NCI-H146 (cell line): ENCODE measurements around the gene DNAH17.
"Not testable (repeated sequence)": the region's sequence is repeated elsewhere in the genome, so short reads cannot be mapped to it uniquely, and the experiment has no call there.

Experiments used
- DNase-seq: peaks from one replicate; lab custom pipeline; 2025; lab: John Stamatoyannopoulos, UW

The DNAH17 gene

DNA sequence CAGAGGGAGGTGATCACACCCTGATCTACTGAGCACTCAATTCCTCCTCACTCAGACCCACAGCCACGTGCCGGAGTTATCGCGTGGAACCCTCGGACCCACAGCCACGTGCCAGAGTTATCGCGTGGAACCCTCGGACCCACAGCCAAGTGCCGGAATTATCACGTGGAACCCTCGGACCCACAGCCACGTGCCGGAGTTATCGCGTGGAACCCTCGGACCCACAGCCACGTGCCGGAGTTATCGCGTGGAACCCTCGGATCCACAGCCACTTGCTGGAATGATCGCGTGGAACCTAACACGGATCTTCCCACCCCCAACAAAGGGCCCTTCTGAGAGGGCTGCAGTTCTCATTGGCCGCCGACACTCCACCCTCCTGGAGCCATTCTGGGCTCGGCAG lies 101.0 kb downstream of the DNAH17 start:
- no peak for DNase-seq

DNA sequence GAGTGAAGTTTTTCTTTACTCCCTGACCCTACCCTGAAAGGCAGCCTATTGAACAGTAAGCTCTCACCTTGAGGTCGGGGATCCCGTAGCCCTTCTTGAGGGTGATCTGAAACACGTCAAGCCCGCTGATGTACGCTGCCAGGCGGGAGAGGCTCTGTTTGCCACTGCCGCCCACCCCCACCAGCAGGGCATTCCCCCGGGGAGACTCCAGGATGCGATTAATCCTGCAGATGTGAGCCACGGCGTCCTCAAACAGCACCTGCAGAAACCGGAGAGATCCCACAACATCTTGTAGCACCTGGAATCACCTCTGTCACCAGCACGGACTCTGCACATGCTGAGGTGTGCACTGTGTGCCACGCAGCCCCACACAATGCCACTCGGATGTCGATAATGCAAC lies 102.0 kb downstream of the DNAH17 start:
- no peak for DNase-seq

DNA sequence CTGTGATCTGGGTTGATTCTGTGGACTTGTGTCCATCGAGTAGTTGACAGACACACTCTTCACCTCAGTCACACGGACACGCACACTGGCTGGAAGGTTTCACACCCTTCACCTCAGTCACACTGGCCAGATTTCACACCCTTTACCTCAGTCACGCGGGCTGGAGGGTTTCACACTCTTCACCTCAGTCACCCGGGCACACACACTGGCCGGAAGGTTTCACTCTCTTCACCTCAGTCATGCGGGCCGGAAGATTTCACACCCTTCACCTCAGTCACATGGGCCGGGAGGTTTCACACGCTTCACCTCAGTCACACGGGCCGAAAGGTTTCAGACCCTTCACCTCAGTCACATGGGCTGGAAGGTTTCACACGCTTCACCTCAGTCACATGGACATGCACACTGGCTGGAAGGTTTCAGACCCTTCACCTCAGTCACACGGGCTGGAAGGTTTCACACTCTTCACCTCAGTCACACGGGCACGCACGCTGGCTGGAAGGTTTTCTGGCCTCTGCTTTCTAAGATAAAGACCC lies 102.5 kb downstream of the DNAH17 start:
- DNase-seq: no peak

DNA sequence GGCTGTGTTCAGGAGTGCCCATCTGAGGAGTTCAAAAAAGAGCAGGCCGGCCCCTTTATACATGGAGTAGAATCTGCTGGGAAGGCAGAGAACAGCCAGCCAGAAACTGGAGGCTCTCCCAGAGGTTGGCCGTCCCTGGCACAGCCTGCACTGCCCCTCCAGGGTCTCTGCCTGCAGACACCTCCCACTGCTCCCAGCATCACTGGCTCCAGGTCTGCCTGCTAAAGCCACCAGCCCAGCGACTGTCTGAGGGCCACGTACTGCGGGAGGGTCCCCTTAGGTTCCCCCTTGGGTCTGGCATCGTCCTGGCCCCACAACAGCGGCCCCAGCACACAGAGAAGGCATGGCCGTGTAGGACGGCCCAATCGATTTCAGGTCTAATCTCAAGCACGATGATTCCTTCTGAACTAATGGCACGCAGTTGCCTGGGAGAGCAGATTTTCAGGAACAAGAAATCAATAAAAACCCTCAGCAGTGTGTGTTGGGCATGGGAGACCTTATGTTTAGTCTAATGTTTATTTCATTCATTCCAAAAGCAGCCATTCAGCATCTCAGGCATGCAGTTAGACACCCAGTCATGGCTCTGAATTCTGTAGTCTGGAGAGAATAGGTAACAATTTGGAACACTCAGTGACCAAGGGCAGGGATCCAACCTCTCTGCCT lies 103.1 kb downstream of the DNAH17 start:
- DNase-seq: no peak

DNA sequence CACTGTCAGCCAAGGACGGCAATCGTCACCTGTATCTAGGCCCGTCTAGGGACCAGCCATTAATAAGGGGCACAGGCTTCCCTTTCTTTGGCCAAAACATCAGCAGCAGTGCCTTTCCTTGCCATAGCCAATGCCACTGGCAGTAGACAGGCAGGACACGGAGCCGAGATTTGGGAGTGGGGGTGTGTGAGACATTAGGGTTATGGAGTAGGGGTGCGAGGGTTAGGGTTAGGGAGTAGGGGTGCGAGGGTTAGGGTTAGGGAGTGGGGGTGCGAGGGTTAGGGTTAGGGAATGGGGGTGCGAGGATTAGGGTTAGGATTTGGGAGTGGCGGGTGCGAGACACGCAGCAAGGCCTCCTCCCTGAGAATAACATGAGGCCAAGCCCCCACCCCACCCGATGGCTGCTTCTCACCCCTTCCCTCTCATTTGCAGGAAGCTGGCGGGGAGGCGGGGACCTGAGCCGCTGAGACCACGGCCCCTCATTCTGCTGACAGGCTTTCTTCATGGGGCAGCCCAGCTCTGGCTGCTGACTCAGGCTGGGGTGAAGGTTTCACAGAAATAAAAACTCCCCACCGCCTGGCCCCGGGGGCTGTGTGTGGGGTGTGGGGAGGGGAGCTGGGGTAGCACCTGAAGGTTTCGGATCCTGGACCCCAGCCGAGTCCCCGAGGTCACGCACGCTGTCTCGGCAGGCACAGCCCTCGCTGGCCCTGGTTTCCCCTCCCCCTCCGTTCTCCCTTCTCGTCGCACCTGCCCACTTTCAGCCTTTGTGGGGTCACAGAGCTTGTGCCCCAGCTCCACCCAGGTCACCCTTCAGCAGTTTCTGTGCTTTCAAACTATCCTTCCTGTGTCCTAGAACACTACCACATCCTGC lies 104.9 kb downstream of the DNAH17 start:
- DNase-seq: no peak

DNA sequence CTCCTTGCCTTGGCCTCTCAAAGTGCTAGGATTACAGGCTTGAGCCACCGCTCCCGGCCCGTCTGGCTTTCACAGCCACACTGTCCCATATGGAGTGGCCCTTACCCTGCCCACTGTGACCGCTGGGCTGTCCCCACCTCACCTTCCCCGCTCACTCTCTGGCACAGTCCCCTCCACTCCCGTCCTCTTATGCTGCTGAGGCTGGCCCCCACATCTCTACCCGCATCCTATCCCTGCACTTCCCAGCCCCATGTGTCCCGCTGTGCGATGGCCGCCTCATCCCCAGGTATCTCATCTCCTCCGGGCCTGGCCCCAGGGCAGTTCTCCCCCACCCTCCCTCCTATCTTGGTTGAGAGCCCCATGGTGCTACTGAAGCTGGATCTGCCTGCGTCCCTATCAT lies 105.6 kb downstream of the DNAH17 start:
- no peak for DNase-seq

DNA sequence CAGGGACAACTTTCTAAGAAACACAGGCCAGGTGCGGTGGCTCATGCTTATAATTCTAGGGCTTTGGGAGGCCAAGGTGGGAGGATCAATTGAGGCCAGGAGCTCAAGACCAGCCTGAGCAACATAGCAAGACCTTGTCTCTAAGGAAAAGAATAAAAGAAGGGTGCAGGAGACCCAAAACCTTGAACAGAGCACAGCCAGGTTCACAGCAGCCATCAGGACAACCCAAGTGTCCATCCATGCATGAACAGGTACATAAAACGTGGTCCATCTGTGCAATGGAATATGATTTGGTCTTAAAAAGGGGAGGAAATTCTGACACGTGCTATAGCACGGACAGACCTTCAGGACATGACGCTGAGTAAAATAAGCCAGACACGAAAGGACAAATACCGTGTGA lies 107.8 kb downstream of the DNAH17 start:
- DNase-seq: no peak

DNA sequence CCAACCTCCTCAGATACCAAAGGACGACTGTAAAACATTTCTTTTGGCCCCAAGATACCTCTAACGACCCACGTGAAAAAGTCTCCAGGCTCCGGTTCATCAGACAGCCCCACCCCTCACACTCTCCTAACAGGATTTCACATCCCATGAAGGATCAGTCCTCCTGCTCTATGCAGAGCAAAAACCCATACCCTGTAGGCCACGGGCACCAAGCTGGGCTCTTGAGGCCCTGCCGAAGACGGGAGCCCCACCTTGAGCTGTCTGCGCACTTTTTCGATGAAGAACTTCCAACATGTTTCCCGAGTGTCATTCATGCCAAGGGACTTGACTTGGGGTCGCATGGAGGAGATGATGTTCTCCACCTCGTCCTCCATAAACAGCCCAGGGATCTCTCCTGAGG lies 108.8 kb downstream of the DNAH17 start:
- DNase-seq: no peak

DNA sequence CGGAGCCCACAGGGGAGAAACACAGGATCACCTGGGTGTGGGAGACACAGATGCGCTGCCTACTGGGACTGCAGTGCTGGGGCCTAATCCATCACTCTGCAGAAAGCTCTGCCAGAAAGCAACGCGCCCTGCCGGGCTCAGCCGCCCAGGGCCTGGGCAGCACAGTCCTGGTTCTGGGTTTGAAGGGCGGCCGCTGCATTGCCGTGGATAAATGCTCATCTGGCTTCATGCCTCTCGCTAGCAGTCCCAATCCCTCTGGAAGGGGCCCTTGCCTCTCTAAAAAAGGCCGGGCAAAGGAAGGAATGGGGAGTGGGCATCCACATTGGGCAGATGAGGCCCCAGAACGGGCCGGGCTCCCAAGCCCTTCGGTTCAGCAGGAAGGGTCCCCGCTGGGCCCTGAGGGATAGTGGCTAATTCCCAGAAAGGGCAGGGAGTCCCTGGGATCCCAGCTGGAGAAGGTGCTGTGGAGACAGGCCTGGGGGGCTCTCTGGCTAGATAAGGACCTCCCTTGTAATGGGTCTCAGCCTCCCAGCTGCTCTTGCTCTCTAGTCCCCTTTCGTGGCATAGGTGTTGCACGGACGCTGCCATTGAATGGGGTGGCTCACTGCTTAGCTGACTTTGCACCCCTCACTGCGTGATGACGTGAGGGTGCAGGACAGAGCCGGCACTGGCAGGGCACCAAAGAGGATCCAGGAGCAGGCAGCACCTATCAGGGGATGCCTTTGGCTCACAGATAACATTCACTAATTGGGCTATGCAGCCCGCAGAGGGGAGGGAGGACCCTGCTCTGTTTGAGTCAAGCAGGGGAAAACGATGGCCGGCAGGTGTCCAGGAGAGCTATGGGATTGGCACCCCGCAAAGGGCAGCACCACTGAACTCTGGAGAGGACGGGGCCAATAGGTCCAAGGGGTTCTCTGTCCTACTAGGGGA lies 110.1 kb downstream of the DNAH17 start:
- no peak for DNase-seq

DNA sequence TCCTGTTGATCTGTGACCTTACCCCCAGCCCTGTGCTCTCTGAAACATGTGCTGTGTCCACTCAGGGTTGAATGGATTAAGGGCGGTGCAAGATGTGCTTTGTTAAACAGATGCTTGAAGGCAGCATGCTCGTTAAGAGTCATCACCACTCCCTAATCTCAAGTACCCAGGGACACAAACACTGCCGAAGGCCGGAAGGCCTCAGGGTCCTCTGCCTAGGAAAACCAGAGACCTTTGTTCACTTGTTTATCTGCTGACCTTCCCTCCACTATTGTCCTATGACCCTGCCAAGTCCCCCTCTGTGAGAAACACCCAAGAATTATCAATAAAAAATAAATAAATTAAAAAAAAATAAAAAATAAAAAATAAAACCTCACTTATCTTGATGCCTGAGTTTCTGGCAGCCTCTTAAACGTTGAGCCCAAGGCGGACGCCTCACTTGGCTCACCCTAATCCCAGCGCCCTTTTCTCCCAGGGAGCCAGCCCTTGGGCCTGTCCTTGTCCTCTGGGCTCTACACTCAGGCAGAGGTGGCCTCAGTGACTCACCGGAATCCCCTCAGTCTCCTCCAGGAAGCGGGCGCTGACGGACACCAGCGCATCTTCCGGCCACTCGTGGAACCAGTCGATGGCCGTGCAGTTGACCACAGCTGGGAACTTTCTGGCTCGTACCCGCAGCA lies 110.9 kb downstream of the DNAH17 start:
- not testable (repeated sequence) for DNase-seq

DNA sequence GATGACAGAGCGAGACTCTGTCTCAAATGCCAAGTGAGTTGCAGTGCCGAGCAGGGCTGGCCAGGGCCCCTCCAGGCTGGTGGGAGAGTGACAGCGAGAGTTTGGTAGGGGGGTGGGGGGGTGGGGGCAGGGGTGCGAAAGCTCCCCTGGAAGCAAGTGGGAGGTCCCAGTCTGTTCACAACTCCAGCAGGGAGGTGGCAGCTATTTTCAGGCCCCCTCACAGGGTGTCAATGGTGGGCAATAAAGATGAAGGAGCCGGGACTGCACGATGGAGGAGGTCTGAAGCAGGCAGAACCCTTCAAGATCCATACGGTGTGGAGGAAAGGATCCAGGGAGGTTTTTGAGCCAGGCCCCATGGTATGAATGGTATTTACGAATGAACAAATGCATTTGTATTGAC lies 115.0 kb downstream of the DNAH17 start:
- DNase-seq: no peak

DNA sequence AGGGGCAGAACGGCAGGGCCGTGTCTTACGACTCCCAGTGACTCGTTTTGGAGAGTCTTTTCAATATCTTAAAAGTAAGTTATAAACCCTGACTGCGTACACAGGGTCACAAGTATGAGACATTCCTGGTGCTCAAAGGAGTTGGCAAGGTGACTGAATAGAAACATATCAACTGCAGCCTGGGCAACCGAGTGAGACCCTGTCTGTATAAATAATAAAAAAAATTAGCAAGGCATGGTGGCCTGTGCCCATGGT lies 115.5 kb downstream of the DNAH17 start:
- no peak for DNase-seq

DNA sequence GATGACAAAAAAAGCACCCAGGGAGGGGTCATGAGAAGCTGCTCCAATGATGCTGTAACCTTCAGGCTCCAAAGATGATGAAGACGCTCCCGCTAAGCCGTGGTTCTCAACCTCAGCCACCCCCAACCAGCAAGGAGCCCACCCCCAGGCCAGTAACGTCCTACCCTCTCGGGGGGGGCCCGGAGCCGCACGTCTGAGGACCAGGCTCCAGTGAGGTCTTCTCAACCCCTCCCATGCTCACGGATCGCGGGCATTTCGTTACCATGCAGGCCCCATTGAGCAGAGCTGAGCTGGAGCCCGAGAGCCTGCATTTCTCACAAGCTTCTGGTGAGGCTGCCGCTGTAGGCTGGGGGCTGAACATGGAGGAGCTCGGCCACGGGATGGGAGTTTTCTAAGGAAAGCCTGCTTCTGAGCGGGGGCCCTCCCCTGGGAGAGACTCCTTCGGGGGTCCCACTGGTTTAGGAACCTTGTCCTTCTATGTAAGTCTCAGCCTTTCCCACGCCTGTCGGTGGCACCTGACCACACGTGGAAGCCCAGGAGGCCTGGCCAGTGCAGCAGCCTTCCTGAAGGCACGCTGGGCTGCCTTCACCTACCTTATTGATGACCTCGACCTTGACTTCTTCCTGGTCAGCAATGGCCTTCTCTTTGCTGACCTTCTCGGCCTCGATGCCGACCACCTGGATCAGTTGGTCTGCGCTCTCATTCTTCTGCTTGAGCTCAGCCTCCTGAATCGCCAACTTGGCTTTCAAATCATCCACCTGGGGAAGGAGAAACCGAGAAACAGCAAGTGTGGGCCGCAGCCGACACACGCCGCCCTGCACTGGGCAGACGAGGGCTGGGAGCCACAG lies 116.0 kb downstream of the DNAH17 start:
- no peak for DNase-seq

DNA sequence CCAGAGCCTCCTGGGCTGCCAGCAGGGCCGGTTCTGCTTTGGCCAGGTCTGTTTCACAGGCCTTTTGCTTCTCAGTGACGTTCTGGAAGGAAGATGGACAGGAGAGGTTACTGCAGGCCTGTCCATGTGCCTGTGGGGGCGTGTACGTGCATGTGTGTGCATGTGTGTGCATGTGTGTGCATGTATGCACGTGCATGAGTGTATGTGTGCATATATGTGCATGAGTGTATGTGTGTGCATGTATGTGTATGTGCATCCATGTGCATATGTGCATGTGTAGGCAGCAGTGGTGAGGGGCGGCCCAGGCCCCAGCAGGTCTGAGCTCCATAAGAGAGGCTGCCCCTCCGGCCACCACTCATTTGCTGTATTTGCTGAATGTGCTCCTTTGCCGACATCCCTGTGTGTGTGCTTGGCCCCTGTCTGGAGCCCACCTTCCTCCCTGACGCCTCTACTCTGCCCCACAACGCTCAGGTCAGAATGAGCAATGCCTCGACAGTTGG lies 117.0 kb downstream of the DNAH17 start:
- DNase-seq: no peak

DNA sequence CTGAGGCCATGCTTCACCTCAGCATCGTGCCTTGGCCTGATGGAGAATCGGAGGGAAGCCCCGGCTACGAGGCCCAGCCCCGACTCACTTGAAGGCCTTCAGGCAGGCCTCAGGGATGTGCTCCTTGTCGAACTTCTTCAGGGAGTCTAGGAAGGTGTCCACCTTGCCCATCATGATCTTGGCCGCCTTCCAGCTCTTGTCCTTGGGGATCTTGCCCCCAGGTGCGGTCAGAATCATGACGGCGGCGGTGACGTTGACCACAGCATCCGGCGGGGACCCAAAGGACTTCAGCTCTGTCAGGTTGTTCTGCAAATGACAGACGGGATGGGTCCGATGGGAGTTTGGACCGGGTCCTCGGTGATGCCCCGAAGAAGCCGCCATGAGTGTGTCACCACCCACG lies 117.5 kb downstream of the DNAH17 start:
- no peak for DNase-seq

DNA sequence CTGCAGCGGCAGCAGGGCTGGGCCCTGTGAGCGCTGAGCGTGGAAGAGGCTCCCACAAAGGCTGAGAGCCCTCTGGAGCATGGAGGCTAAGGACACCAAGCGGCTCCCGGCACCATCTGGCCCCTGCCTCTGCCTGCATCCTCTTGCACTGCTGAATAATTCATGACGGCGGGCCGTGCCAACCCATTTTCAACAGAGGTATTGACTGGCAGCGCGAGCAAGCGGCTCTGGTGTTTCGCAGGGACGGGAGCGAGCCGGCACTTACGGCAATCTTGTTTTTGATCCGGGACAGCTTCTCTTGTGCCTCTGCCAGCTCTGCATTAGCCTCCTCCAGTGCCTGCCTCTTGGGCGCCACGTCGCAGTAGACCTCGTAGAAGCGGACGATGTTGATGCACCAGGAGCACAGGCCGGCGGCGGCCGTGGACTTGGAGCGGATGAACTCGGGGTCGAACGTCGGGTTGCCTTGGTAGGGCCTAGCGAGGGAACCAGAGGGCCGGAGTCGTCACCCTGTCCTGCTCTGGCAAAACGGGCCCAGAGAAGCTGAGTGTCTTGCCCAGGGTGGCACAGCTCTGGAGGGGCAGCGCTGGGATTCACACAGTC lies 118.4 kb downstream of the DNAH17 start:
- DNase-seq: no peak

DNA sequence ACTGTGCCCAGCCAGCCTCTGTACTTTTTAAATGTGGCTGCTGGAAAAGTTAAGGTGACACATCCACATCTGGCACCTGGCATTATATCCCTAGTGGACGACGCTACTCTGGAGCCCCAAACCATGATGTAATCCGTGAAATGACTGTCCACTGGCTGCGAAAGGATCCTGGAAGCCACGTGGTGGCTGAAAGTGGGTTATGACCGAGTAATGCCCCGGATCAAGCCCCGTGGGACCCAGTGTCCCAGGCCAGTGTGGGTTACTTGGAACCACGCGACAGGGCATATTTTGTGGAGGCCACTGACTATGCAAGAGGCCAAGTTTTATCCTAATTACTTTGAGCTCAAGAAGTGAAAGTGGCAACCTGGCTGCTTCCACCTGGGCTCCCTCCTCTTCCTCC lies 119.1 kb downstream of the DNAH17 start:
- DNase-seq: no peak

DNA sequence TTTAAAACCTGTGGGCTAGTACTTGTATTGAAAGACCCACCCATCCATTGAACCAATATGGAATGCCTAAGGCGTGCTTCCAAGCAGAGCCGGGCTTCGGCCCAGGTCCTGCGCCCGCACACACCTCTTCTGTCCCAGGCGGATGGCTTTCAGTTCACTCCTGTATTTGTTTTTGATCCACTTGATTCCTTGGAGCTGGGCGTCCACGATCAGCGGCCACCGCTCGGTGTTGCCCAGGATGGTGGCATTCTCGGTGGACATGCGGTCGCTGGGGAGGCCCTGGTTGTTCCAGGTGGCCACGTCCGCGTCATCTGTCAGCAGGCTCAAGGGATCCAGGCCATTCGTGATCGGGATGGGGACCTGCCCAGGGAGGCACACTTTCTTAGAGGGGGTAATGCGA lies 122.8 kb downstream of the DNAH17 start:
- DNase-seq: no peak

DNA sequence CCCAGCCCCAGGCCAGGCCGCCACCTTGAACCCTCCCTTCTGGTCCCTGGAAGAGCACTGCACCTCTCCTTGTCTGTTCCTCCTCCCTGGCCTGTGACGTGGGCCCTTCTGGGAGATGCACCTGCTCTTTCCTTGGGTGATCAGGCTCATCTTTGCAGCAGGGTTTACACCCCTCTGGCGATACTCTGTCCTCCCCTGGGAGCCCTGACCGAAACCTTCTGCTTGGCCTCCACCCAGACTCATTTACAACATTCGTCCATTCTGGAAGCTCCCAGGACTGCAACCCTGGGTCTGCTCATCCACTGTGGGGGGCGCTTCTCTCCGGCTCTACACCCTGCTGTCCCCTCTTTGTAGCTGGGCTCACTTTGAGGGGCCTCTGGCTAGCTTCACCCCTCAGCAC lies 125.4 kb downstream of the DNAH17 start:
- no peak for DNase-seq

DNA sequence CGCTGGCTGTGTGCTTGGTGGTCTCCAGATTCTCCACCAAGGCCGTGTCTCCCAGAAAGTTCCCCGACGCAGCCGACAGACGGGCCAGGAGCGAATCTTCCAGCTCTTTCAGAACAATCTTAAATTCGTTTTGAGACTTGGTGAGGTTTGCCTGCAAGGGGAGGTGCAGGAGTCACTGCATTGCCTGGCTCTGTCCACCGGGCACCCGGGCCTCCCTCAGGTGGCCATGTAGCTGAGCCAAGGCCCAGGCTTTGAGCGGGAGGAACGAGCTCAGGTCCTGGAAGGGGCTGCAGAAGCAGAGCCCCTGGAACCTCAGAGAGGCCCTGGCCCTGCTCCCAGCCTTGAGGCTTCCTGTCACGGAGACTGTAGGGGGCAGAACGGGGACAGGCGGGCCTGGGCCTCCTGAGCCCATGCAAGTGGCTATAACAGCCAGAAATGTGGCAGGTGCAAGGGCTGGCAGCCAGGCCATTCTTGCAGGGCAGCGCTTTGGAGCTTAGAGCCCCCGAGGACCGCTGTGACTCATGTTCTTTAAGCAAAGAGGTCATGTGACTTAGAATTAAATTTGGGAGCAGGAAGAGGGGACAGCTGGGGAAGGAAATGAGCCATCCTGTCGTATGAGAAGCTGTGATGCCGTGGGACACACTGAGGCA lies 126.4 kb downstream of the DNAH17 start:
- DNase-seq: no peak
